ENCODE measurements around the gene PTPRF. TPM values are rescaled to one million over a fixed set of nuclear protein-coding genes. Genes with fewer than 3 reads are reported as not detected.

The PTPRF gene
- total RNA-seq, 1 donor from 2014 or later: not detected

DNA sequence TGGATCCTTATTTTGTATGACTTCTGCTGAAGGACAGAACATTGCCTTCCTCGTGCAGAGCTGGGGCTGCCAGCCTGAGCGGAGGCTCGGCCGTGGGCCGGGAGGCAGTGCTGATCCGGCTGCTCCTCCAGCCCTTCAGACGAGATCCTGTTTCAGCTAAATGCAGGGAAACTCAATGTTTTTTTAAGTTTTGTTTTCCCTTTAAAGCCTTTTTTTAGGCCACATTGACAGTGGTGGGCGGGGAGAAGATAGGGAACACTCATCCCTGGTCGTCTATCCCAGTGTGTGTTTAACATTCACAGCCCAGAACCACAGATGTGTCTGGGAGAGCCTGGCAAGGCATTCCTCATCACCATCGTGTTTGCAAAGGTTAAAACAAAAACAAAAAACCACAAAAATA lies 91.8 kb downstream of the PTPRF start:
- H3K36me3 Mint-ChIP-seq (ENCODE audit: low read depth): no peaks in the 10 kb centered on the region
- no peak for TF ChIP-seq CTCF (IDR thresholded peaks at IDR 0.05)
- H3K9me3 Mint-ChIP-seq: no peaks in the 10 kb centered on the region
- no peaks in the 10 kb centered on the region for H3K4me1 Mint-ChIP-seq
- no peak for DNase-seq
- intact Hi-C loops (cut with micrococcal nuclease): no loop called here
- no peak overlapping the region for H3K27ac Mint-ChIP-seq
- no peak overlapping the region for H3K4me3 Mint-ChIP-seq
- ATAC-seq (ENCODE audit: low read depth): no peak
- POLR2A ChIA-PET: no interaction called here
- H3K27me3 Mint-ChIP-seq: peaks cover 3% of the 10 kb centered on the region
- CTCF ChIA-PET: no interaction called here

DNA sequence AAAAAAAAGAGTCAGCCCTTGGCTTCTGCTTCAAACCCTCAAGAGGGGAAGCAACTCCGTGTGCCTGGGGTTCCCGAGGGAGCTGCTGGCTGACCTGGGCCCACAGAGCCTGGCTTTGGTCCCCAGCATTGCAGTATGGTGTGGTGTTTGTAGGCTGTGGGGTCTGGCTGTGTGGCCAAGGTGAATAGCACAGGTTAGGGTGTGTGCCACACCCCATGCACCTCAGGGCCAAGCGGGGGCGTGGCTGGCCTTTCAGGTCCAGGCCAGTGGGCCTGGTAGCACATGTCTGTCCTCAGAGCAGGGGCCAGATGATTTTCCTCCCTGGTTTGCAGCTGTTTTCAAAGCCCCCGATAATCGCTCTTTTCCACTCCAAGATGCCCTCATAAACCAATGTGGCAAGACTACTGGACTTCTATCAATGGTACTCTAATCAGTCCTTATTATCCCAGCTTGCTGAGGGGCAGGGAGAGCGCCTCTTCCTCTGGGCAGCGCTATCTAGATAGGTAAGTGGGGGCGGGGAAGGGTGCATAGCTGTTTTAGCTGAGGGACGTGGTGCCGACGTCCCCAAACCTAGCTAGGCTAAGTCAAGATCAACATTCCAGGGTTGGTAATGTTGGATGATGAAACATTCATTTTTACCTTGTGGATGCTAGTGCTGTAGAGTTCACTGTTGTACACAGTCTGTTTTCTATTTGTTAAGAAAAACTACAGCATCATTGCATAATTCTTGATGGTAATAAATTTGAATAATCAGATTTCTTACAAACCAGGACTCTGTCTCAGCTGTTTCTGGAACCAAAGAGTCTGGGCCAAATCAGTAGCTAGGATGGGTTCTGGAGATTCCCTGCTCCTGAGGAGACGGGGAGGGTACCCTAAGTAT lies 92.5 kb downstream of the PTPRF start:
- Mint-ChIP-seq H3K36me3 (ENCODE audit: low read depth) (no peaks in the 10 kb centered on the region), H3K9me3 (no peaks in the 10 kb centered on the region), H3K4me3 (no peak overlapping the region), H3K27me3 (peaks cover 3% of the 10 kb centered on the region), H3K27ac (no peak overlapping the region), H3K4me1 (no peaks in the 10 kb centered on the region)
- ChIA-PET POLR2A (no interaction called here), CTCF (no interaction called here)
- ATAC-seq (ENCODE audit: low read depth) (no peak), DNase-seq (no peak)
- TF ChIP-seq CTCF (IDR thresholded peaks at IDR 0.05): no peak
- intact Hi-C loops (cut with micrococcal nuclease): no loop called here

DNA sequence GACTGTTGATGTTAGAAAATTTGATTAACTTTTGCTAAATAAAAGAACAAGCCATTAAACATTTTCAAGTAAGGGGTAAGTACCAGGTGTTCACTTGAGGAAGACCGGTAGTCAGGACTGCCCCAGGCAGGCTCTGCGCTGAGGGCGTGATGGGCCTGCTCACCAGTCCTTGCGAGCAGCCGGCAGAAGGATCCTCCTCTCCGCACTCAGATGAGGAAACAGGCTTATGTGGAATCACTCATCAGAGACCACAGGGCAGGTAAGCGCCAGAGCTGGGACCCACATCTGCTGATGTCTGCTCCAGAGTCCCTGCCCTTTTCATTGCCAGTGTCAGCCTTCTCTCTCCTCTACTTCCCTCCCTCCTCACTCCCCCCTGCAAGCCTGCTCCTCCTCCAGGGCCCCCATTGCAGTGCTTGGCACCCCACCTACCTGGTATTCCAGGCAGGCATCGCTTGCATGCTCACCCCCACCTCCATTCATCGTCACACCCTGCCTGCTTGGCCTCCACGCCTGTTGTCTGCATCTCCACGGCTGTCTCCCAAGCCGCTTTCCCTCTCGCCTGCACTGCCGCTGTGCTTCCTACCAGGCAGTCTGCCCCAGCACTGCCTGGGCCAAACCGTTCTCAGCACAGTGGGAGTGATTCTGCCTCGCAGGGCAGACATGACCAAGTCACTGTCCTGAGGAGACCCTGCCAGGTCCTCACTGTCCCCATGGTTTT lies 94.5 kb downstream of the PTPRF start:
- POLR2A ChIA-PET: no interaction called here

DNA sequence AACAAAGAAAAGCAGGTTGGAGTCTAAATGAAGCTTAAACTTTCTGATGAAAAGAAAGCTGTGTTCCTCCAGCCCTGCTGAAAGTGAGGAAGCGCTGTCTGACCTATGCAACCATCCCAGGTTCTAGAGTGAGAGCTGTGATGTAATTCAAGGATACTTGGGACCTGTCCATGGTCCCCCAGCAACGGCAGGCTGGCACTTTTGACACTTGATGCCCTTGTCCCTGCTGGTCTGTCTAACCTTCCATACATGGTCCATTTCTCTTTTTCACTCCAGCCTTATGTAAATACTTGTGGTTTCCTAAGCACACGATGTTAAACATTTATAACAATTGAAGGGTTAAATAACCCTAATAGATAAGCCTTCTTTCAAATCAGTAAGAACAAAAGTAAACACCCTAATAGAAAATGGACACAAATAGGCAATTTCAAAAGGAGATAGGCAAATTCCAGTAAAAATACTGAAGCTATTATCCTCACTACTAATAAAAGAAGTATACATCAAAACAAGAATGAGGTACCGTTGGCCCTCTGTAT lies 101.5 kb downstream of the PTPRF start:
- ChIA-PET CTCF (no interaction called here), POLR2A (no interaction called here)
- H3K4me3 Mint-ChIP-seq: no peak overlapping the region
- H3K27ac Mint-ChIP-seq: no peak overlapping the region
- ATAC-seq (ENCODE audit: low read depth) (no peak), DNase-seq (no peak)
- peaks cover 2% of the 10 kb centered on the region for H3K27me3 Mint-ChIP-seq
- H3K9me3 Mint-ChIP-seq: no peaks in the 10 kb centered on the region
- no peak for TF ChIP-seq CTCF (IDR thresholded peaks at IDR 0.05)
- H3K4me1 Mint-ChIP-seq: no peaks in the 10 kb centered on the region
- H3K36me3 Mint-ChIP-seq (ENCODE audit: low read depth): no peaks in the 10 kb centered on the region
- intact Hi-C loops (cut with micrococcal nuclease): no loop called here

More for the DNA sequence above, 94.5 kb downstream of the PTPRF start:
- Mint-ChIP-seq H3K9me3 (no peaks in the 10 kb centered on the region), H3K36me3 (ENCODE audit: low read depth) (no peaks in the 10 kb centered on the region), H3K4me3 (no peak overlapping the region), H3K27ac (no peak overlapping the region), H3K27me3 (peaks cover 3% of the 10 kb centered on the region), H3K4me1 (no peaks in the 10 kb centered on the region)
- intact Hi-C loops (cut with micrococcal nuclease): no loop called here
- DNase-seq (no peak), ATAC-seq (ENCODE audit: low read depth) (no peak)
- no peak for TF ChIP-seq CTCF (IDR thresholded peaks at IDR 0.05)
- CTCF ChIA-PET: no interaction called here

GRCh38 chr1:43634721-43635120 lies 104.0 kb downstream of the PTPRF start:
- POLR2A ChIA-PET: no interaction called here
- no peak for ATAC-seq (ENCODE audit: low read depth)
- H3K27me3 Mint-ChIP-seq: peaks cover 2% of the 10 kb centered on the region
- H3K4me3 Mint-ChIP-seq: no peak overlapping the region
- H3K9me3 Mint-ChIP-seq: no peaks in the 10 kb centered on the region
- H3K36me3 Mint-ChIP-seq (ENCODE audit: low read depth): no peaks in the 10 kb centered on the region
- H3K4me1 Mint-ChIP-seq: no peaks in the 10 kb centered on the region
- intact Hi-C loops (cut with micrococcal nuclease): no loop called here
- no peak for TF ChIP-seq CTCF (IDR thresholded peaks at IDR 0.05)
- DNase-seq: no peak
- no peak overlapping the region for H3K27ac Mint-ChIP-seq
- CTCF ChIA-PET: no interaction called here
